ENCODE measurements around the gene LONRF2. TPM values are rescaled to one million over a fixed set of nuclear protein-coding genes. Genes with fewer than 3 reads are reported as not detected.

LONRF2 gene
- total RNA-seq, 1 experiment from 2014 or later = 0.79 TPM

GRCh38 chr2:100276716-100277115 lies 45.6 kb downstream of the LONRF2 start:
- DNase-seq (ENCODE audit: low spot score) = no peak

- no peak for DNase-seq (ENCODE audit: low spot score)
Measured at GRCh38 chr2:100275200-100275589, 47.1 kb downstream of the LONRF2 start.

GRCh38 chr2:100274566-100275199 lies 47.6 kb downstream of the LONRF2 start:
- no peak for DNase-seq (ENCODE audit: low spot score)

DNA sequence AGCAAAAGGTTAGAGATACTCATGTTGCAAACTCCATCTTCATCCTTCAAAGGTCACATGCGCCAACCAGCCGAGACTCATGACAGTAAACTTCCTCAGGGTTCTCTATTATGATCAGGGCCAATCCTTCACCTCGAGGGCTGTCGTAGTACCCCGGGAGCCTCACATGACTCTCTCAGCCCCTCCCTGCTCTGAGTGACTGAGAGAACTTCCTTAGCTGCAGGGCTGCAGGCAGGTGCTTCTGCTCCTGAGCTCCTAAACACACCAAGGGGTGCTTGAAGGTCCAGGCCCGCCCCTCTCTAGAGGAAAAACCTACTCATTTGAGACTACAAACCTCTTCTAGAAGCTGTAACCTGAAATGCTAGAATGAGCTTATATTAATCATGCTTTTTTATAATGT lies 48.2 kb downstream of the LONRF2 start:
- no peak for DNase-seq (ENCODE audit: low spot score)

- no peak for DNase-seq (ENCODE audit: low spot score)
Measured at GRCh38 chr2:100273387-100273786, 48.9 kb downstream of the LONRF2 start.

DNA sequence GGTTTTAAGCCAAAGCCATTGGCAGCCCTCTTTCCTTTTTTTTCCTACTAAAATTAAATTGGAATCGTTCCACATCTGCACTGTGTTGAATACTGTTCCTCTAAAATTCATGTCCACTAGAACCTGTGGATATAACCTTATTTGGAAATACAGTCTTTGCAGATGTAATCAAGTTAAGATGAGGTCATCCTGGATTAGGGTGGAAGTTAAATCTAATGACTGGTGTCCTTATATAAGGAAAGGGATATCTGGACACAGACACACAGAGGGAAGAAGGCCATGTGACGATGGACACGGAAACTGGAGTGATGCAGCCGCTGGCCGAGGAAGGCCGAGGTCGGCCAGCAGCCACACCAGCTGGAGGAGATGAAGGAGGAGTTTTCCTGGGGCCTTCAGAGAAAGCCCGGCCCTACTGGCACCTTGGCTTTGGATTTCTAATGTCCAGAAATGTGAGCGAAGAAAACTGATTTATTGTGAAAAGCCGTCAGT lies 49.4 kb downstream of the LONRF2 start:
- DNase-seq (ENCODE audit: low spot score) = no peak

DNA sequence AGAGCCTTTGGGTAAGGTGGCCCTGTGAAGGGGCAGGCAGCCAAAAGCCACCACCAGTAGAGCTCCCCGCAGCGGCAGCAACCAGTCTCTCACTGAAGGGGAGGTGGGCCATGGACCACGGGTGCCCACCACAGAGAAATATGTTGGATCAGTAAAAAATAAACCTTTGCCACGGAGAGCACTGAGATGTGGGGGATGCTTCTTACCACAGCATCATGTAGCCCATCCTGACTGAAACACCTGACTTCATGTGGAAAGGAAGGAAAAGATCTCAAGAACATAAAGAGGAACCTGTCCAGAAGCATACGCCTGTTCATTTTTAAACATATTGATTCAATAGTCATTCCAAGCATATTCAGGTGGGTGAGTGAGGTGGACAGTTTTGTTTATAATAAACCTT lies 51.1 kb downstream of the LONRF2 start:
- no peak for DNase-seq (ENCODE audit: low spot score)

DNA sequence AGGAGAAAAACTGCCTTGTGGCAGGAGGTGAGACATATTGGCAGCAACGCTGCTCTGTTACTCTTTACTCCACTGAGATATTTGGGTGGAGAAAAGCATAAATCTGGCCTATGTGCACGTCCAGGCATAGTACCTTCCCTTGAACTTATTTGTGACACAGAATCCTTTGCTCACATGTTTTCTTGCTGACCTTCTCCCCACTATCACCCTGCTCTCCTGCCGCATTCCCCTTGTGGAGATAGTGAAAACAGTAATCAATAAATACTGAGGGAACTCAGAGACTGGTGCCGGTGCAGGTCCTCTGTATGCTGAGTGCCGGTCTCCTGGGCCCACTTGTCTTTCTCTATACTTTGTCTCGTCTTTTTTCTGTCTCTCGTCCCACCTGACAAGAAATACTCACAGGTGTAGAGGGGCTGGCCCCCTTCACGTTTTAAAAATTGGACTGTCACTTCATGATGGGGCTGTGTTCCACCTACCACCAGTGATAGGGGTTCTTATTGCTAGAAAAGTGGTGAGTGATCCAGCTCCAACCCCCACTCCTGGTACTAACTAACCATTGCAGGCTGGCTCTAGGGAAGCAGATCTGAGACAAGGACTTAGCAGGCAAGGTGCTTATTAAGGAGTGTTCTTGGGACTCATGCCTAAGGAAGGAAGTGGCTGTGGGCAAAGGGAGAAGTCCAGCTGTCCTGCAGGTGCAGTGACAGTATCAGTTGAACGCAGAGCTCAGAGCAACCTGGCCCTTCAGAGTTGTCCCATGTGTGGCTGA lies 51.7 kb downstream of the LONRF2 start:
- DNase-seq (ENCODE audit: low spot score) = no peak

GRCh38 chr2:100269889-100270288 lies 52.4 kb downstream of the LONRF2 start:
- no peak for DNase-seq (ENCODE audit: low spot score)

DNA sequence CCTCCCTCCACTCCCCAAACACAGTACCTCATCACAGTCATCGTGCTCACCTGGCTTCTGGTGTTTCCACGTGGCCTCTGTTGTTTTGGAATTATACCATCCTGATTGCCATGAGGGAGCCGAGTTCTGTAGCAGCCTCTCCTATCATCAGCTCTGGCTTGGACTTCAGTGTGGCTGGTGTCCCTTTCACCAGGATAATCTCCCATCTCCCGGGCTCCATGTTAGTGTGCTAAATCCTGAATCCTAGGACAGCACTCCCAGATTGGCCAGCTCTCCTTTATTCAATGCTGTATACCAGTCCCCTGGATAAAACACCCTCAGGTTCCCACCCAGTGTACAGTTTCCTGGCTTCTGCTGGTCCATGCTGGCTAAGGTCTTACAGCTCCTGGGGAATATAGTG lies 53.3 kb downstream of the LONRF2 start:
- DNase-seq (ENCODE audit: low spot score) = no peak

DNA sequence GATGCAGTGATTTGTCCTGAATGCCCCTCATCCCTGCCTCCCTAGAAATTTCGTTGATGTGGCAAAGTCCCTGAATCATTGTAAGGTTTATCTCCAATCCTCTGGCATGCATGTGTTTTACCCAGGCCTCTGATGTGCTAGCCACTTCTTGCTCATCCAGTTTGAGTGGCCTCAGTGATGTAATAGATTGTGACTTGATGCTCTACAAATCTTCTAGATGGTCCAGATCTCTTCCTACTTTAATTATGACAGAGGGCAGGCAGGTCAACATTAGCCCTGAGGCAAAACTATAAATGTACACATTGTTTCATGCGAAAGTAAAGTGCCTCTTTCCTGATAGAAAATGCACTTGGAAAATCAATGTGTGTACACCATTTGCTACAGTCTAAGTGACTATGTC lies 54.5 kb downstream of the LONRF2 start:
- DNase-seq (ENCODE audit: low spot score) = no peak

DNA sequence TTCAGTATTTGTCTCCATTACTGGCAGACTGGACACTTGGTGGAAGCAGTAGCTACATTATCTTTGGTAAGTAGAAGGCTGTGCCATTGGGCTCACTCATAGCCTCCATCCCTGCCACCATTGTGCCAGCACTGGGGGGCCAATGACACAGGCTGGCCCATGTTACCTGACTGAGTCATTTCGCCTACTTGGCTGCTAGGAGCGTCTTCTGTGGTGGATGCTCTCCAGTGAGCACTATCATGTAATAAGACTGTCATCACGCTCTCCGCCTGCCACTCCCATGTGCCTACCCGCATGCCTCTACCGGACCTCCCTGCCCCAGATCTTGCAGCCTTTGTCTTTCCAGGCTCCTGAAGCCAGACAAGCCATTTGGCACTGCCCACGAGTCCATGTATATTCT lies 56.2 kb downstream of the LONRF2 start:
- no peak for DNase-seq (ENCODE audit: low spot score)

DNA sequence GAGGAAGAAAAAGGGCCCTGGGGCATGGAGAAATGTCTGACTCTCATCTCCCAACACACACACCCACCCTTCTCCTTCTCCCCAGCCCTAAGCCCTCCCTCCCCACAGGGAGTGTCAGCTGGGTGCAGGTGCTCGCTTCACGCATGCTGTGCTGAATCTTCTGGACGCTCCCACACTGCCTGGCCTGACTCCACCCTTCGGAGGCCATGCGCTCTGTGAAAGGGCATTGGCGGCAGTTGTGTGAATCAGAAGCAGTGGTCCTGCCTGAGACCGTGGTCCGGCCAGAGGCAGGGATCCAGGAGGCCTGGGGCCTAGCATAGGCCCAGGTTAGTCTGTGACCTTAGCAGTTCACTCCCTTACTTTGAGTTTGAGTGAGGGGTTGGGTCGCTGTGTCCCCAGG lies 57.1 kb downstream of the LONRF2 start:
- no peak for DNase-seq (ENCODE audit: low spot score)

DNA sequence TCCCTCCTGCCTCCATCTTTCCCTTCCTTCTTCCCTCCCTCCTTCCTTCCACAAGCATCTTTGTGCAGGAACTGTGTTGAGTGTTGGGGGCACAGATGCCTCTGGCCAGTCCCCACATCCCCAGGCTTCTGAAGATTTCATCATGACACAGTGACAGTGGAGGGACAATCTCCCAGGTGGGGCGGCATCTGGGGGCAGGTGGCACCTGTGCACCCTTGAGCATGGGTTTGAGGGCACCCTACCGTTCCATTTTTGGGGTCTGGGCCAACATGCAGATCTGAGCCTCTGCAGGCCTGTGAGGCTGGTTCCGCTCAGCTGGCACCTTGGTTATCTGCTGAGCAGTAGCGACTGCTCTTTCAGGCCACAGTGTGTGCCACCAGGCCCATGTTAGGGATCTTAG lies 57.6 kb downstream of the LONRF2 start:
- no peak for DNase-seq (ENCODE audit: low spot score)

- DNase-seq (ENCODE audit: low spot score) = no peak
Measured at GRCh38 chr2:100264121-100264520, 58.2 kb downstream of the LONRF2 start.

GRCh38 chr2:100262555-100263320 lies 59.6 kb downstream of the LONRF2 start:
- peak; percentile 70 for DNase-seq (ENCODE audit: low spot score)

DNA sequence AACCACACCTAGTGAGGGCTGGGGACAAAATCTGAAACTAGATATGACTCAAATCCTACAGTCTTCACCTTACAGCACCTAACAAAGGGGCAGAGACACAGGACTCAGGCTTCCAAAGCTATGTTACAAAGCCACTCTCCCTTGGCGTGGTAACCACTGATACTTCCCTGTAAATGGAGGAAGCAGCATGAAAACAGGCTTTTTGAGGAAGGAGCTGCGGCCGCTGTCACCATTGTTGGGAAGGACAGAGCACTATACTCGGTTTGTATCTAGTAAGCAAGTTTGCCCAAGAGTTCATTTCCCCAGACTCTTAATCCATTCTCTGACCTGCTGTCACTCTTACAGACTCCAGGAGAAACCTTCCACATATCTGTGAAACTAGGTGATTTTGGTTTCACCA lies 60.3 kb downstream of the LONRF2 start:
- no peak for DNase-seq (ENCODE audit: low spot score)

DNA sequence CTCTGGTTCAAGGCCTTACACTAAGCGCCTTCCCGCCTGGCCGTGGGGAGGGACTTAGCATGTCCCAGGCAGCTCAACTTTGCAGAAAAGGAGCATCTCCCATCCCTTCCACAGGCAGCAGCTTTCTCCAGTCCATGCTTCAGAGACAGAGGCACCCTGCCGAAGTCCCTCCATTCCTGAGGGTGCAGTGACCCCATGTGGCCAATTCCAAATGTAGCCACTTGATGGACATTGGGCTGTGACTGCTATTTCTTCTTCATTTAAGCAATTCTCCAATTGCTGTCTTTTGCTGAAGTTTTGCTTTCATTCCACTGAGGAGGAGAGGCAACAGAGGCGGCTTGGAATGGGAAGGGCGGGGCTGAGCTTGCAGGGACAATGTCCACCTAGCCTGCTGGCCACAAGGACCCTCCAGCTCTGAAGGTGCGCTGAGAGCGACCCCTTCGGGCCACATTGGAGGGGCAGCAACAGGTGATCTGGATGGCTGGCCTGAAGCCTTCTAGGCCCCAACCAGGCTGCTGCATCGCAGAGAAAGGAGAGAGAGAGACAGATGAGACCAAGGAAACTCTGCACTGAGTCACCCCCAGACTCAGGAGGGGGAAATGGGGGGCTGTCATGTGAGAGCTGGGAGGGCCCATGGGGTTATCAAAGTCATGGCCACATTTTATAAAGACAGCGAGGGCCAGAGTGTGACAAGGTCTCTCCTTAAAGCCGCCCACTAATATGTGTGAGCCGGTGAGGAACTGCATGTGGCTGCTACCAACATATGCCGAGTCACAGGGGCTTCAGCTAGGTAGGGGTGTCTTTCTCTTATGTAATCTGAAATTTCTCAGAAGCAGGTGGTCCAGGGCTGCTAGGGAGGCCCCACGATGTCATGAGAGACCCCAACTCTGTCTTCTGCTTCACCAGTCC lies 61.3 kb downstream of the LONRF2 start:
- peak; percentile 66 for DNase-seq (ENCODE audit: low spot score)

DNA sequence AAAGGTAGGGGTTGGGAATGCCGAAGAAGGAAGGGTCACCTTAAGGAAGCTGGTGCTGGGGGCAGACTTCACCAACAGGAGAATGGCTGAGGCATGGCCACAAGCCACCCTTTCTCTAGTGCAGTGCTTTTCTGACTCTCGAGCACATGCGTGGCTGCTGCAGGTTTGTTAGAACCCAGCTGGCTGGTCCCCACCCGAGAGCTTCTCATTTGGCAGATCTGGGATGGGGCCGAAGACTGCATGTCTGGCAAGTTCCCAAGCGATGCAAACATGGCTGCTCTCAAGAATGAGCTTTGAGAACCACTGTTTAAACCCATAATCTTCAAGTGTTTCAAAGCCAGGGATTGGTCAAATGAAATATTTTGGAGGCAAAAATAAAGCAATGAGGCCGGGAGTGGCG lies 63.2 kb downstream of the LONRF2 start:
- DNase-seq (ENCODE audit: low spot score) = no peak

DNA sequence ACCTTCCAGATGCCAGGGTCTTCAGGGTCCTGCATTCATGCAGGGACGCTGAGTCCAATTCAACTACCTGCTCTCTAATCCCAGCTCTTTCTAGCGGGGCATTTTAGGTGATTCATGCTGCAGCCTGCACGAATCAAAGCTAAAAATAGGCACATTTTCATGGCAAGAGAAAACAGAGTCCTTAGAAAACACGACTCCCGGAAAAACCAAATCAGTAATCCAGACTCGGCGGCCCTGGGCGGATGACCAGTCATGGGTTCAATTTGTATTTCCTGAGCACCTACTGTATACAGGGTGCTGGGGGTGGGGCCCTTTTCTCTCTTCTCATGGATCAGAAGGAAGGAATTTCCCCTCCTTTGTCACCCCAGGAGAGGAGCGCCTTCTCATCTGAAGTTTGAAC lies 64.4 kb downstream of the LONRF2 start:
- DNase-seq (ENCODE audit: low spot score) = no peak

DNA sequence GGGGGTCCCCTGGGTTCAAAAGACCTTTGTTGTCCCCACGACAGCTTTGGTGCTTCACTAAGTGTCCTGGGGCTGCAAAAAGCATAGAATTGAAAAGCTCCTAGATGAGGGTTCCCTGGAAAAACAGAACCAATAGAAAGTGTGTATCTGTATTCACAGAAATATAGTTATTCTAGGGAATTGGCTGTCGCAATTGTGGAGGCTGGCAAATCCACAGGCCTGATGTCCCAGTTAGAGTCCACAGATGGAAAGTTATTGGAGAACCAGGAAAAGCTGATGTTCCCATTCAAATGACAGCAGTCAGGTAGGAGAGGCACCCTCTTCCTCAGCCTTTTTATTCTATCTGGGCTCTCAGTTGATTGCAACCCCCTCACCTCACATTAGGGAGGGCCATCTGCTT lies 65.5 kb downstream of the LONRF2 start:
- no peak for DNase-seq (ENCODE audit: low spot score)

DNA sequence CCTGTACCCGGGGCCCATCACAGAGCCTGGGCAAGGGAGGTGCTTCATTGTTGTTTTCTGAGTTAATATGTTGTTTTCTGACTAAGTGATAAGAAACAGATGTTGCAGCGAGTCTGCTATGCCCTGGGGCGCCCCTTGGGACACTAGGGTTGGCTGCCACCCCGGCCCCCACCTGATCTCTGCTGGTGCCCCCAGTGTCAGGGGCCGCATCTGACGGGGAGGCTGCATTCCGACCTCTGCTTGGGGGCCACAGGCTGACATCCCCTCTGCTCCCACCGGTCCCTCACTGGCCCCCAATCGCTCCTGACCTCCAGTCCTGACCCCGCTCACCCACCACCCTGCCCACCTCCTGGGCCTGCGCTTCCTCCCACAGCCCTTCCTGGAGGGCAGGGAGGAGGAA lies 65.9 kb downstream of the LONRF2 start:
- DNase-seq (ENCODE audit: low spot score) = no peak

Measured in HT-29 (cell line).